Measurements from ENCODE around the gene MYCBP2. TPM values are rescaled to one million over a fixed set of nuclear protein-coding genes. Genes with fewer than 3 reads are reported as not detected.
A peak's percentile ranks its signal among the peaks of the same experiment; 100 is the strongest.
"Not testable (repeated sequence)": the region's sequence is repeated elsewhere in the genome, so short reads cannot be mapped to it uniquely, and the experiment has no call there.

MYCBP2 gene
- total RNA-seq, 6 donors from 2014 or later, result 83.3 to 288 (median 127) TPM

DNA sequence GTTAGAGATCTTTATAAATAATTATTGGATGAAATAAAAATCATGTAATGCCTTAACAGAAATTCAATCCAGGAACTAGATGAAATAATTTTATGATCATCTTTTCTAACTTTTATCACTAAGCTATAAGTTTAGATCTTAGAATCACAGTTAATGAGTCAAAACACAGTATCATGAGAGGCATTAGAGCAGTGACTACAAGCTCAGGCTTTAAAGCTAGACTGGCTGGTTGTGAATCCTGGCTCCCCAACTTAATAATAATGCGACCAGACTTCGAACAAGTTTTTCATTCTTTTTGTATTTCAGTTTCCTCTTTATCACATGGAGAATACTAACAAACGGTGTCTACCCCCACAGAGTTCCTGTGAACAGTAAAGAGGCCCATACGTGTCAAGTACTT, 108.6 kb downstream of the MYCBP2 start:
- no peaks in the 10 kb centered on the region for H3K9me3 ChIP-seq
- WGBS, 2 donors, result 40 to 57% methylated on average over 4 of the region's 4 CpGs
- peaks cover 2 to 49% (median 19%) of the 10 kb centered on the region in 4 donors for H3K36me3 ChIP-seq
- ATAC-seq (ENCODE audit: low FRiP score in 2 of 2) (no peak), DNase-seq (no peak)
- no peak overlapping the region for H3K27ac ChIP-seq
- no peaks in the 10 kb centered on the region for H3K27me3 ChIP-seq
- TF ChIP-seq POLR2A (IDR thresholded peaks at IDR 0.05), result no peak
- TF ChIP-seq, protein P1, sequence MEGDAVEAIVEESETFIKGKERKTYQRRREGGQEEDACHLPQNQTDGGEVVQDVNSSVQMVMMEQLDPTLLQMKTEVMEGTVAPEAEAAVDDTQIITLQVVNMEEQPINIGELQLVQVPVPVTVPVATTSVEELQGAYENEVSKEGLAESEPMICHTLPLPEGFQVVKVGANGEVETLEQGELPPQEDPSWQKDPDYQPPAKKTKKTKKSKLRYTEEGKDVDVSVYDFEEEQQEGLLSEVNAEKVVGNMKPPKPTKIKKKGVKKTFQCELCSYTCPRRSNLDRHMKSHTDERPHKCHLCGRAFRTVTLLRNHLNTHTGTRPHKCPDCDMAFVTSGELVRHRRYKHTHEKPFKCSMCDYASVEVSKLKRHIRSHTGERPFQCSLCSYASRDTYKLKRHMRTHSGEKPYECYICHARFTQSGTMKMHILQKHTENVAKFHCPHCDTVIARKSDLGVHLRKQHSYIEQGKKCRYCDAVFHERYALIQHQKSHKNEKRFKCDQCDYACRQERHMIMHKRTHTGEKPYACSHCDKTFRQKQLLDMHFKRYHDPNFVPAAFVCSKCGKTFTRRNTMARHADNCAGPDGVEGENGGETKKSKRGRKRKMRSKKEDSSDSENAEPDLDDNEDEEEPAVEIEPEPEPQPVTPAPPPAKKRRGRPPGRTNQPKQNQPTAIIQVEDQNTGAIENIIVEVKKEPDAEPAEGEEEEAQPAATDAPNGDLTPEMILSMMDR (IDR thresholded peaks at IDR 0.05), result no peak
- no peak for TF ChIP-seq EP300 (IDR thresholded peaks at IDR 0.05)
- TF ChIP-seq POLR2AphosphoS5 (IDR thresholded peaks at IDR 0.05), result no peak
- H3K4me1 ChIP-seq, result no peaks in the 10 kb centered on the region
- no peak overlapping the region for H3K4me3 ChIP-seq

DNA sequence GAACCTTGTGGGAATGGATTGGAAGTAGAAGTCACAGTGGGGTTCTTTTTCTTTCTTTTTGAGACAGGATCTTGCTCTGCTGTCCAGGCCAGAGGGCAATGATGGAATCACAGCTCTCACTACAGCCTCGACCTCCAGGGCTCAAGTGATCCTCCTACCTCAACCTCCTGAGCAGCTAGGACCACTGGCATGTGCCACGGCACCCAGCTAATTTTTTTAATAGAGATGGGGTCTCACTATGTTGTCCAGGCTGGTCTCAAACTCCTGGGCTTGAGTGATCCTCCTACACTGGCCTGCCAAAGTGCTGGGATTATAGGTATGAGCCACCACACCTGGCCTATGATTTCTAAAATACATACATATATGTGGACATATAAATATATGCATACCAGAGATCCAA, 111.4 kb downstream of the MYCBP2 start:
- Histone ChIP-seq H3K9me3 (no peaks in the 10 kb centered on the region), H3K27ac (no peak overlapping the region), H3K36me3 (peaks cover 3 to 63% (median 15%) of the 10 kb centered on the region in 4 donors), H3K4me3 (no peak overlapping the region), H3K4me1 (no peaks in the 10 kb centered on the region), H3K27me3 (no peaks in the 10 kb centered on the region)
- no peak for DNase-seq
- TF ChIP-seq POLR2A (IDR thresholded peaks at IDR 0.05) (no peak), EP300 (IDR thresholded peaks at IDR 0.05) (no peak), POLR2AphosphoS5 (IDR thresholded peaks at IDR 0.05) (no peak)
- TF ChIP-seq, protein P1 (IDR thresholded peaks at IDR 0.05), result no peak
- WGBS, 2 donors, result 97 to 100% methylated on average over 1 to 2 of the region's 2 CpGs
- ATAC-seq (ENCODE audit: low FRiP score in 2 of 2), result no peak

DNA sequence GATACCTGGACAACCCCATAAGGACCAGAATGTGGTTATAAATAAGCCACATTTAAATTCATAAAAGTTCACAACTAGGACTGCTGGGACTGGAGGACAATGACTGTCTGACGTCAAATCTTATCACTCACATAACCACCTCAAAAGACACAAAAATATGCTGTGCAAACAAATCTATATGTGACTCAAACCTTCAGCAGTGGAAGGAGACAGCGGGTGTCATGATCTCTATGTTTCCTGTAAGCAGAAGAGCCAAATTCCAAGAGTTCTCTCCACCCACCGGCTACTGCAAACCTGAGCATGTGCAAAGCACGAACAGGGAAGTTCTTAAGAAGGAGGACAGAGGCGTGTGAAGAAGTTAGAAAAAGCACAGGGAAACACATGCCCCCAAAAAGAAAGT, 113.2 kb downstream of the MYCBP2 start:
- ATAC-seq (ENCODE audit: low FRiP score in 2 of 2) (no peak), DNase-seq (no peak)
- H3K9me3 ChIP-seq, result no peaks in the 10 kb centered on the region
- H3K4me1 ChIP-seq, result no peaks in the 10 kb centered on the region
- 86 to 88% methylated on average over 5 of the region's 5 CpGs for WGBS, 2 donors
- no peak for TF ChIP-seq POLR2A (IDR thresholded peaks at IDR 0.05)
- TF ChIP-seq, protein P1 (IDR thresholded peaks at IDR 0.05), result no peak
- TF ChIP-seq EP300 (IDR thresholded peaks at IDR 0.05), result no peak
- no peak for TF ChIP-seq POLR2AphosphoS5 (IDR thresholded peaks at IDR 0.05)
- H3K27ac ChIP-seq, result no peak overlapping the region
- no peaks in the 10 kb centered on the region for H3K27me3 ChIP-seq
- H3K4me3 ChIP-seq, result no peak overlapping the region
- peaks cover 3 to 77% (median 18%) of the 10 kb centered on the region in 4 donors for H3K36me3 ChIP-seq

DNA sequence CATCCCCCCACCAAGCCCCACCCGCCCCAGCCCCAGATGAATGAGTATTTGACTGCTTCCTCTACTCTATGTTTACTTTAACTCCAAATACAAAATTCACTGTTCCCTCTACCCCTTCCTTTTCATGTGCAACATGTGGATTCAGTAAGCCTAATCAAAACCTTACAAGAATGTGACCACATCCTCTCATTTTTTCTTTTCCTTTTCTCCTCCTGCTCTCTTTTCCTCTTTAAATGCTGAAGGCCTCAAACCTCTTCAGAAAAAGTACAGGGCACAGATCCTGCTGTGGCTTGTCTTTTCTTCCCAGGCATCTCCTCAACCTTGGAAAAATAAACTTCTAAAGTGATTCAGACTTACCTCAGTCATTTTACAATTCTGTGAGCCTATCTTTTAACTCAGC, 119.0 kb downstream of the MYCBP2 start:
- Histone ChIP-seq H3K27me3 (no peaks in the 10 kb centered on the region), H3K27ac (no peak overlapping the region), H3K9me3 (no peaks in the 10 kb centered on the region), H3K4me3 (no peak overlapping the region), H3K4me1 (no peaks in the 10 kb centered on the region), H3K36me3 (peaks cover 3 to 59% (median 7%) of the 10 kb centered on the region in 4 donors)
- TF ChIP-seq EP300 (IDR thresholded peaks at IDR 0.05), result no peak
- TF ChIP-seq POLR2A (IDR thresholded peaks at IDR 0.05), result no peak
- no peak for TF ChIP-seq POLR2AphosphoS5 (IDR thresholded peaks at IDR 0.05)
- TF ChIP-seq, protein P1 (IDR thresholded peaks at IDR 0.05), result no peak
- ATAC-seq (ENCODE audit: low FRiP score in 2 of 2) (no peak), DNase-seq (no peak)
- 79 to 85% methylated on average over 1 of the region's 1 CpG for WGBS, 2 donors

DNA sequence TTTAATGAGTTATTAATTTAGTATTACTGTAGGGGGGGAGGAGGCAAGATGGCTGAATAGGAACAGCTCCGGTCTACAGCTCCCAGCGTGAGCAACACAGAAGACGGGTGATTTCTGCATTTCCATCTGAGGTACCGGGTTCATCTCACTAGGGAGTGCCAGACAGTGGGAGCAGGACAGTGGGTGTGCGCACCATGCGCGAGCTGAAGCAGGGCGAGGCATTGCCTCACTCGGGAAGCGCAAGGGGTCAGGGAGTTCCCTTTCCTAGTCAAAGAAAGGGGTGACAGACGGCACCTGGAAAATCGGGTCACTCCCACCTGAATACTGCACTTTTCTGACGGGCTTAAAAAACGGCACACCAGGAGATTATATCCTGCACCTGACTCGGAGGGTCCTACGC, 127.9 kb downstream of the MYCBP2 start:
- DNase-seq, result peak in 1 of 2 donors; percentile 24
- ATAC-seq (ENCODE audit: low FRiP score in 2 of 2), result not testable (repeated sequence)
- 96 to 97% methylated on average over 15 to 16 of the region's 16 CpGs for WGBS, 2 donors

More for the DNA sequence above, 127.9 kb downstream of the MYCBP2 start:
- not testable (repeated sequence) for H3K27me3 ChIP-seq, H3K9me3 ChIP-seq, H3K27ac ChIP-seq, H3K4me3 ChIP-seq, H3K4me1 ChIP-seq
- H3K36me3 ChIP-seq, result peaks cover 0 to 37% (median 9%) of the 10 kb centered on the region in 4 donors

All from upper lobe of left lung (tissue), 6 donors.